HEK293T (cell line): ENCODE data around the gene DCLRE1B.
A peak's percentile ranks its signal among the peaks of the same experiment; 100 is the strongest.

ENCODE experiments used
- CTCF ChIA-PET: fragments of 350-600 bp; formaldehyde crosslinking; extraction: SDS; loops from one replicate; lab custom pipeline; 2021; ENCODE audit warnings: antibody characterized with exemption, inconsistent platforms; lab: Yijun Ruan, JAX
- POLR2A ChIA-PET: fragments of 350-600 bp; formaldehyde crosslinking; extraction: SDS; loops from one replicate; lab custom pipeline; 2020; ENCODE audit warnings: antibody characterized with exemption, inconsistent platforms; lab: Yijun Ruan, JAX
- DNase-seq: peaks from one replicate; pipeline ENCODE4 v3.0.0; 2012; ENCODE audit warnings: mixed read lengths; ENCODE audit errors: extremely low spot score
- ARNT ChIP-seq: fragments of 450-650 bp; IDR thresholded peaks from 2 replicates; pipeline ENCODE4 v1.6.1; 2017; ENCODE audit warnings: mild to moderate bottlenecking
- BHLHE40 ChIP-seq: fragments of 450-650 bp; IDR thresholded peaks from 2 replicates; pipeline ENCODE4 v1.6.1; 2016; ENCODE audit warnings: mild to moderate bottlenecking, moderate library complexity, borderline replicate concordance
- CTBP1 ChIP-seq: fragments of 450-650 bp; IDR thresholded peaks from 2 replicates; pipeline ENCODE4 v1.6.1; 2016; ENCODE audit warnings: borderline replicate concordance
- ELF4 ChIP-seq: fragments of 450-650 bp; IDR thresholded peaks from 2 replicates; pipeline ENCODE4 v1.6.1; 2017; ENCODE audit warnings: antibody characterized with exemption
- FOXA1 ChIP-seq: fragments of 450-650 bp; IDR thresholded peaks from 2 replicates; pipeline ENCODE4 v1.6.1; 2016; ENCODE audit warnings: mild to moderate bottlenecking
- FOXK2 ChIP-seq: fragments of 450-650 bp; IDR thresholded peaks from 2 replicates; pipeline ENCODE4 v1.6.1; 2016; ENCODE audit warnings: mild to moderate bottlenecking
- FOXM1 ChIP-seq: fragments of 450-650 bp; IDR thresholded peaks from 2 replicates; pipeline ENCODE4 v1.6.1; 2017; ENCODE audit warnings: mild to moderate bottlenecking, borderline replicate concordance
- HDGF ChIP-seq: fragments of 450-650 bp; IDR thresholded peaks from 2 replicates; pipeline ENCODE4 v1.6.1; 2017; ENCODE audit warnings: antibody characterized with exemption, borderline replicate concordance
- L3MBTL2 ChIP-seq: fragments of 450-650 bp; conservative IDR thresholded peaks from 2 replicates; pipeline ENCODE4 v1.6.1; 2016; ENCODE audit warnings: mild to moderate bottlenecking
- LEF1 ChIP-seq: fragments of 450-650 bp; IDR thresholded peaks from 2 replicates; pipeline ENCODE4 v1.6.1; 2017; ENCODE audit warnings: mild to moderate bottlenecking, borderline replicate concordance
- NFRKB ChIP-seq: fragments of 450-650 bp; IDR thresholded peaks from 2 replicates; pipeline ENCODE4 v1.6.1; 2016; ENCODE audit warnings: mild to moderate bottlenecking, moderate library complexity
- PKNOX1 ChIP-seq: fragments of 450-650 bp; IDR thresholded peaks from 2 replicates; pipeline ENCODE4 v1.6.1; 2016
- SP1 ChIP-seq: fragments of 450-650 bp; IDR thresholded peaks from 2 replicates; pipeline ENCODE4 v1.6.1; 2017
- SUZ12 ChIP-seq: fragments of 450-650 bp; IDR thresholded peaks from 2 replicates; pipeline ENCODE4 v1.6.1; 2016; ENCODE audit warnings: mild to moderate bottlenecking
- TARDBP ChIP-seq: fragments of 450-650 bp; IDR thresholded peaks from 2 replicates; pipeline ENCODE4 v1.6.1; 2016
- ZNF384 ChIP-seq: fragments of 450-650 bp; IDR thresholded peaks from 2 replicates; pipeline ENCODE4 v1.6.1; 2016

The DCLRE1B gene

GRCh38 chr1:113903501-113904292, 1.4 kb upstream of the DCLRE1B start:
- TF ChIP-seq FOXA1 = no peak
- TF ChIP-seq CTBP1 = no peak
- TF ChIP-seq SUZ12 = no peak
- no peak for TF ChIP-seq NFRKB
- TF ChIP-seq ARNT = no peak
- no peak for TF ChIP-seq SP1
- TF ChIP-seq PKNOX1 = no peak
- TF ChIP-seq L3MBTL2 = no peak
- no peak for TF ChIP-seq ELF4
- TF ChIP-seq TARDBP = no peak
- TF ChIP-seq FOXM1 = no peak
- TF ChIP-seq HDGF = no peak
- no peak for TF ChIP-seq LEF1
- no peak for TF ChIP-seq ZNF384
- no peak for TF ChIP-seq FOXK2
- TF ChIP-seq BHLHE40 = no peak
- ChIA-PET CTCF (interaction anchor here (0.6 to 2.0 kb wide), 3 partner anchors 25 to 439 kb away, joined by 3 to 7 read pairs (median 4); partner anchors contain the start of gene HIPK1), POLR2A (interaction anchor here (0.8 to 8.6 kb wide), 16 partner anchors 9 to 145 kb away, joined by 3 to 116 read pairs (median 4); partner anchors contain the start of genes HIPK1, PHTF1 and RSBN1)

GRCh38 chr1:113904293-113904673, 843 bp upstream of the DCLRE1B start:
- POLR2A ChIA-PET = interaction anchor here (0.8 to 8.6 kb wide), 16 partner anchors 9 to 145 kb away, joined by 3 to 116 read pairs (median 4); partner anchors contain the start of genes HIPK1, PHTF1 and RSBN1
- DNase-seq = peak; percentile 63
- TF ChIP-seq SUZ12 = no peak
- no peak for TF ChIP-seq FOXA1
- TF ChIP-seq FOXK2 = no peak
- TF ChIP-seq ARNT = no peak
- TF ChIP-seq PKNOX1 = peak; percentile 28; the same call in 1 of the 2 replicates
- TF ChIP-seq FOXM1 = no peak
- TF ChIP-seq BHLHE40 = no peak
- peak; percentile 81; the same call in 1 of the 2 replicates for TF ChIP-seq L3MBTL2
- TF ChIP-seq ZNF384 = no peak
- CTCF ChIA-PET = interaction anchor here (0.7 to 2.0 kb wide), 2 partner anchors 25 to 438 kb away, joined by 3 to 4 read pairs; partner anchors contain the start of gene HIPK1

More at GRCh38 chr1:113903501-113904292, 1.4 kb upstream of the DCLRE1B start:
- DNase-seq = no peak

- POLR2A ChIA-PET = interaction anchor here (0.6 to 8.6 kb wide), 10 partner anchors 8 to 396 kb away, joined by 3 to 116 read pairs (median 4); partner anchors contain the start of genes HIPK1 and PHTF1
- CTCF ChIA-PET = no interaction called here
- TF ChIP-seq LEF1 = peak; percentile 25; the same call in 1 of the 2 replicates
- no peak for TF ChIP-seq SUZ12
- TF ChIP-seq NFRKB = no peak
- TF ChIP-seq HDGF = no peak
- peak; percentile 77 for TF ChIP-seq TARDBP
- TF ChIP-seq L3MBTL2 = 0 out of 2 replicates have a peak, but pooled peaks have one; percentile 6
- peak; percentile 51 for DNase-seq
Measured at GRCh38 chr1:113905435-113905861, 322 bp downstream of the DCLRE1B start.

GRCh38 chr1:113912594-113913311, 7.6 kb downstream of the DCLRE1B start:
- POLR2A ChIA-PET = interaction anchor here (0.6 to 2.3 kb wide), 4 partner anchors 8 to 153 kb away, joined by 3 to 9 read pairs (median 4); partner anchors contain the start of genes AP4B1, DCLRE1B and HIPK1

More at GRCh38 chr1:113912594-113913311, 7.6 kb downstream of the DCLRE1B start:
- CTCF ChIA-PET = no interaction called here
- DNase-seq = no peak
- TF ChIP-seq FOXK2 (no peak), SUZ12 (no peak), PKNOX1 (no peak), ELF4 (no peak), L3MBTL2 (no peak), ZNF384 (no peak), CTBP1 (no peak), TARDBP (no peak), BHLHE40 (no peak), FOXM1 (no peak), NFRKB (no peak), ARNT (no peak), HDGF (no peak), SP1 (no peak), FOXA1 (no peak), LEF1 (no peak)
